Thoracic aorta (tissue), 2 donors: ENCODE results near the gene GPR61. TPM values are rescaled to one million over a fixed set of nuclear protein-coding genes. Genes with fewer than 3 reads are reported as not detected.

Source experiments
- ATAC-seq: fragments of 150-250 bp; one replicate; pipeline ENCODE4 v1.8.0; 2017; ENCODE audit warnings: low read depth; ENCODE audit not compliant: insufficient number of reproducible peaks, low FRiP score
- DNase-seq: peaks from one replicate; pipeline ENCODE4 v3.0.0-alpha.2; 2020; ENCODE audit warnings: low spot score
- H3K27ac ChIP-seq, 2 donors: fragments of 200-600 bp; sonication (generic); 1 replicate in 1 of 2; 2 replicates in 1 of 2; pipeline ENCODE4 v1.5.1; 2016; ENCODE audit warnings: mild to moderate bottlenecking in 2 of 2, moderate library complexity in 2 of 2
- H3K27me3 ChIP-seq: fragments of 200-600 bp; sonication (generic); replicated peaks from 2 replicates; pipeline ENCODE4 v1.6.0; 2016; ENCODE audit warnings: mild to moderate bottlenecking; ENCODE audit not compliant: insufficient read depth
- H3K36me3 ChIP-seq: fragments of 200-600 bp; sonication (generic); one replicate; pipeline ENCODE4 v1.5.1; 2016
- H3K4me1 ChIP-seq, 2 donors: fragments of 200-600 bp; sonication (generic); 1 replicate in 1 of 2; 2 replicates in 1 of 2; pipeline versions ENCODE4 v1.5.1 to v1.6.0; 2016; ENCODE audit warnings: low read depth in 2 of 2, mild to moderate bottlenecking in 1 of 2; ENCODE audit not compliant: control insufficient read depth in 1 of 2
- H3K4me3 ChIP-seq: fragments of 200-600 bp; sonication (generic); 2 replicates; pipeline ENCODE4 v1.5.1; 2016; ENCODE audit warnings: mild to moderate bottlenecking
- H3K9me3 ChIP-seq: fragments of 200-600 bp; sonication (generic); 2 replicates; pipeline ENCODE4 v1.5.1; 2016
- CTCF ChIP-seq: fragments of 200-600 bp; sonication (generic); IDR thresholded peaks from one replicate; pipeline ENCODE4 v1.5.1; 2019; ENCODE audit warnings: antibody characterized with exemption
- total RNA-seq, 2 donors: library from RNA; depleted of rRNA; stranded (reverse); fragments of >200 nt; gene quantifications; one replicate each; pipeline versions ENCODE4 v1.1.0 to v1.2.3, GENCODE V29; 2016

GPR61 gene
- total RNA-seq, 2 donors from 2014 or later: not detected

GRCh38 chr1:109499081-109499480 lies 40.6 kb upstream of the GPR61 start:
- Histone ChIP-seq H3K9me3 (no peaks in the 10 kb centered on the region), H3K36me3 (peaks cover 21% of the 10 kb centered on the region), H3K4me3 (no peak overlapping the region), H3K4me1 (peaks cover 17 to 62% of the 10 kb centered on the region in 2 donors), H3K27ac (peak overlapping the region; percentile 4 to 34), H3K27me3 (no peaks in the 10 kb centered on the region)
- ATAC-seq (no peak), DNase-seq (no peak)
- TF ChIP-seq CTCF: no peak

- no peak for ATAC-seq
- Histone ChIP-seq H3K27ac (peak overlapping the region; percentile 65 to 72), H3K4me3 (no peak overlapping the region), H3K36me3 (peaks cover 21% of the 10 kb centered on the region), H3K4me1 (peaks cover 16 to 58% of the 10 kb centered on the region in 2 donors), H3K27me3 (no peaks in the 10 kb centered on the region), H3K9me3 (no peaks in the 10 kb centered on the region)
- peak; percentile 17 for TF ChIP-seq CTCF
- no peak for DNase-seq
Observed at GRCh38 chr1:109499661-109500536, 39.8 kb upstream of the GPR61 start.

GRCh38 chr1:109500941-109501381 lies 38.7 kb upstream of the GPR61 start:
- Histone ChIP-seq H3K4me3 (peak overlapping the region; percentile 33), H3K27ac (peak overlapping the region; percentile 65 to 72), H3K27me3 (no peaks in the 10 kb centered on the region), H3K36me3 (peaks cover 17% of the 10 kb centered on the region), H3K9me3 (no peaks in the 10 kb centered on the region), H3K4me1 (peaks cover 13 to 47% of the 10 kb centered on the region in 2 donors)
- no peak for ATAC-seq
- no peak for DNase-seq
- TF ChIP-seq CTCF: no peak

GRCh38 chr1:109501644-109502363 lies 37.9 kb upstream of the GPR61 start:
- ATAC-seq (no peak), DNase-seq (no peak)
- Histone ChIP-seq H3K4me3 (no peak overlapping the region), H3K9me3 (no peaks in the 10 kb centered on the region), H3K27me3 (no peaks in the 10 kb centered on the region), H3K27ac (peak overlapping the region; percentile 65 to 72), H3K4me1 (peaks cover 13 to 44% of the 10 kb centered on the region in 2 donors), H3K36me3 (peaks cover 12% of the 10 kb centered on the region)
- no peak for TF ChIP-seq CTCF

GRCh38 chr1:109502364-109502851 lies 37.3 kb upstream of the GPR61 start:
- Histone ChIP-seq H3K27ac (peak overlapping the region; percentile 65 to 72), H3K9me3 (no peaks in the 10 kb centered on the region), H3K4me1 (peaks cover 13 to 44% of the 10 kb centered on the region in 2 donors), H3K36me3 (peaks cover 5% of the 10 kb centered on the region), H3K4me3 (no peak overlapping the region), H3K27me3 (no peaks in the 10 kb centered on the region)
- no peak for TF ChIP-seq CTCF
- ATAC-seq: no peak
- no peak for DNase-seq
